Loucy (cell line): ENCODE data around the gene SLC12A1.

ENCODE experiments used
- H2AFZ ChIP-seq: fragments of 200-600 bp; sonication (generic); 2 replicates; pipeline ENCODE4 v1.6.0; 2016; ENCODE audit warnings: antibody characterized with exemption, mild to moderate bottlenecking, low read length, moderate library complexity
- H3F3A ChIP-seq: fragments of 200-600 bp; 2 replicates; pipeline ENCODE4 v1.6.0; 2016; ENCODE audit warnings: antibody characterized with exemption, low read depth, mild to moderate bottlenecking
- H3K27me3 ChIP-seq: fragments of 200-600 bp; sonication (generic); 2 replicates; pipeline ENCODE4 v1.6.1; 2014; ENCODE audit warnings: low read length, mild to moderate bottlenecking; ENCODE audit not compliant: insufficient read depth, poor library complexity, severe bottlenecking
- H3K36me3 ChIP-seq: fragments of 200-600 bp; sonication (generic); 2 replicates; pipeline ENCODE4 v1.6.1; 2016; ENCODE audit warnings: low read length; ENCODE audit not compliant: insufficient read depth
- H3K4me1 ChIP-seq: fragments of 200-600 bp; sonication (generic); 2 replicates; pipeline ENCODE4 v1.5.1; 2014; ENCODE audit warnings: low read length, mild to moderate bottlenecking; ENCODE audit not compliant: insufficient read depth, poor library complexity, severe bottlenecking
- H3K4me2 ChIP-seq: fragments of 200-600 bp; sonication (generic); 2 replicates; pipeline ENCODE4 v1.6.0; 2014; ENCODE audit warnings: antibody characterized with exemption, low read length, low read depth, mild to moderate bottlenecking; ENCODE audit not compliant: poor library complexity, severe bottlenecking
- H3K4me3 ChIP-seq: fragments of 200-600 bp; sonication (generic); 2 replicates; pipeline ENCODE4 v1.5.1; 2014; ENCODE audit warnings: low read length, mild to moderate bottlenecking, mixed read lengths; ENCODE audit not compliant: poor library complexity, severe bottlenecking
- H3K79me2 ChIP-seq: fragments of 200-600 bp; sonication (generic); 2 replicates; pipeline ENCODE4 v1.6.1; 2014; ENCODE audit warnings: low read length; ENCODE audit not compliant: insufficient read depth
- H3K9ac ChIP-seq: fragments of 200-600 bp; sonication (generic); 2 replicates; pipeline ENCODE4 v1.6.0; 2014; ENCODE audit warnings: mild to moderate bottlenecking, low read depth, low read length, moderate library complexity; ENCODE audit not compliant: poor library complexity, severe bottlenecking
- H3K9me2 ChIP-seq: fragments of 200-600 bp; sonication (generic); replicated peaks from 2 replicates; pipeline ENCODE4 v1.6.1; 2016; ENCODE audit warnings: low read depth, low read length, mixed read lengths
- H3K9me3 ChIP-seq: fragments of 200-600 bp; sonication (generic); 2 replicates; pipeline ENCODE4 v1.6.1; 2014; ENCODE audit warnings: mild to moderate bottlenecking, antibody characterized with exemption, low read length, low read depth; ENCODE audit not compliant: insufficient read depth
- H4K20me1 ChIP-seq: fragments of 200-600 bp; sonication (generic); 2 replicates; pipeline ENCODE4 v1.6.0; 2014; ENCODE audit warnings: antibody characterized with exemption, low read length, mild to moderate bottlenecking; ENCODE audit not compliant: insufficient read depth, poor library complexity, severe bottlenecking
- CTCF ChIP-seq: fragments of 200-600 bp; sonication (generic); conservative IDR thresholded peaks from 2 replicates; pipeline ENCODE4 v1.5.1; 2014; ENCODE audit warnings: mild to moderate bottlenecking, antibody characterized with exemption, low read length
- EZH2phosphoT487 ChIP-seq: fragments of 200-600 bp; IDR thresholded peaks from 2 replicates; pipeline ENCODE4 v1.6.1; 2018; ENCODE audit warnings: antibody characterized with exemption, mild to moderate bottlenecking, moderate library complexity, borderline replicate concordance

Gene SLC12A1

GRCh38 chr15:48317221-48317620 lies 111.1 kb downstream of the SLC12A1 start:
- Histone ChIP-seq H4K20me1 (no peaks in the 10 kb centered on the region), H3K9me3 (no peaks in the 10 kb centered on the region), H3K9me2 (no peaks in the 10 kb centered on the region), H3K4me1 (no peaks in the 10 kb centered on the region), H3K79me2 (no peaks in the 10 kb centered on the region), H3K4me3 (no peak overlapping the region), H2AFZ (no peak overlapping the region), H3K4me2 (no peak overlapping the region), H3K36me3 (no peaks in the 10 kb centered on the region), H3F3A (no peaks in the 10 kb centered on the region), H3K27me3 (no peaks in the 10 kb centered on the region), H3K9ac (no peak overlapping the region)
- no peak for TF ChIP-seq EZH2phosphoT487
- no peak for TF ChIP-seq CTCF

DNA sequence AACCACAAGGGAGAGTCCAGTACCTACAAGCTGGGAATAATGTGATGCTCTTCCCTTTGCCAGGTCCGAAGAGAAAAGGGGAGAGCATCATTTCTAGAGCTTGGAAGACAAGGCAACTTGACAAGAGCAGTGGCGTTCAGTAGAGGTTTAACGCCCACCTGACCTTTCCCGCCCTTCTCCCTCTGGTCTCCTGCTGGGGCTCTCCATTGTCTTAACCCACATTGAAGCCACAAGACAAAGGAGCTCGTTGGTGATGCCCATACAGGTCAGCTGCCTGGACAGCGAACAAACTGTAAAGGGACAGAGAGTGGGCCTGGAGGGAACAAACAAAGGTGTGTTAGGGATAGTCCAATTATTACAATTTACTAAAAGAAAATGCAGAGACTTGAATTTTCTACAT lies 112.0 kb downstream of the SLC12A1 start:
- Histone ChIP-seq H2AFZ (no peak overlapping the region), H4K20me1 (no peaks in the 10 kb centered on the region), H3K36me3 (no peaks in the 10 kb centered on the region), H3K4me3 (no peak overlapping the region), H3K9me2 (no peaks in the 10 kb centered on the region), H3K4me2 (no peak overlapping the region), H3K9ac (no peak overlapping the region), H3K79me2 (no peaks in the 10 kb centered on the region), H3K9me3 (no peaks in the 10 kb centered on the region), H3K4me1 (no peaks in the 10 kb centered on the region), H3F3A (no peaks in the 10 kb centered on the region), H3K27me3 (no peaks in the 10 kb centered on the region)
- TF ChIP-seq EZH2phosphoT487 (no peak), CTCF (no peak)

DNA sequence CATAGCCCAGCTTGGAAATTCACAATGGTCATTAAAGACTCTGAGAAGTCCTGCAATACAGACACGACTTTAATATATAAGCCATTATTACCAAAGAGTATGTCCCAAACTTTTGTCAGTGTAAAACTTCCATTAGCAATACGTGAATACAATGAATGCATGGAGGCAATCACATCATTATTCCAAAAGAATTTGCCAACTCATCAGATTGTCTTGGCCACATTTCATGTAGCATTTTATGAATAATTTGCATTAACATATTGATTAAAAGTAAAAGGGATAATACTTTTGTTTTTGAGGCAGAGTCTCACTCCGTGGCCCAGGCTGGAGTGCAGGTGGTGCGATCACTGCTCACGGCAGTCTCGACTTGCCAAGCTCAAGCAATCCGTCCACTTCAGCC lies 117.2 kb downstream of the SLC12A1 start:
- H3K36me3 ChIP-seq = no peaks in the 10 kb centered on the region
- H3K9ac ChIP-seq = no peak overlapping the region
- H4K20me1 ChIP-seq = no peaks in the 10 kb centered on the region

More for the DNA sequence above, 117.2 kb downstream of the SLC12A1 start:
- H3K27me3 ChIP-seq = no peaks in the 10 kb centered on the region
- no peaks in the 10 kb centered on the region for H3K4me1 ChIP-seq
- TF ChIP-seq EZH2phosphoT487 (no peak), CTCF (no peak)
- H3K4me2 ChIP-seq = no peak overlapping the region
- H3K9me3 ChIP-seq = no peaks in the 10 kb centered on the region
- H3K79me2 ChIP-seq = no peaks in the 10 kb centered on the region
- H3K4me3 ChIP-seq = no peak overlapping the region
- no peak overlapping the region for H2AFZ ChIP-seq
- H3K9me2 ChIP-seq = no peaks in the 10 kb centered on the region
- no peaks in the 10 kb centered on the region for H3F3A ChIP-seq
